Activated T-helper 1 cell treated with anti-CD3 and anti-CD28 coated beads, Interleukin-12 subunit alpha, Interleukin-12 subunit beta, Interleukin-2, Interleukin-4 antibody, amounts not matched to agents 30 ng/mL and 10 ng/mL and 1 ng/mL, durations not matched to agents 14 hours and 24 hours and 36 hours (primary cell): ENCODE measurements around the gene NTN1. TPM values are rescaled to one million over a fixed set of nuclear protein-coding genes. Genes with fewer than 3 reads are reported as not detected.
"Not testable (repeated sequence)": the region's sequence is repeated elsewhere in the genome, so short reads cannot be mapped to it uniquely, and the experiment has no call there.

Experiments used
- DNase-seq: peaks from one replicate; pipeline ENCODE4 v3.0.0; 2021; ENCODE audit warnings: low spot score
- H3K27ac Mint-ChIP-seq: one replicate; pipeline ENCODE4 v1.8.0; 2021; ENCODE audit warnings: mild to moderate bottlenecking, mixed read lengths
- H3K27me3 Mint-ChIP-seq: one replicate; pipeline ENCODE4 v1.8.0; 2022; ENCODE audit warnings: mild to moderate bottlenecking, moderate library complexity, mixed read lengths; ENCODE audit not compliant: insufficient read depth
- H3K36me3 Mint-ChIP-seq: one replicate; pipeline ENCODE4 v1.8.0; 2021; ENCODE audit warnings: low read depth, mixed read lengths
- H3K4me1 Mint-ChIP-seq: one replicate; pipeline ENCODE4 v1.8.0; 2021; ENCODE audit warnings: low read depth, mixed read lengths
- H3K4me3 Mint-ChIP-seq: one replicate; pipeline ENCODE4 v1.8.0; 2021; ENCODE audit warnings: mild to moderate bottlenecking, moderate library complexity, mixed read lengths
- H3K9me3 Mint-ChIP-seq: one replicate; pipeline ENCODE4 v1.8.0; 2021; ENCODE audit warnings: mixed read lengths
- intact Hi-C: fragments of 100-400 bp; cut with micrococcal nuclease; formaldehyde crosslinking; loops from one replicate; pipeline ENCODE4 v1.15.1; 2024
- total RNA-seq: library from RNA; stranded (reverse); gene quantifications from 2 replicates; pipeline ENCODE4 v1.2.3, GENCODE V29; 2022

Gene NTN1
- total RNA-seq, 1 donor from 2014 or later: 0.34 TPM

- H3K4me3 Mint-ChIP-seq: no peak overlapping the region
- H3K9me3 Mint-ChIP-seq: no peaks in the 10 kb centered on the region
- intact Hi-C loops: no loop called here
- peaks cover 7% of the 10 kb centered on the region for H3K27me3 Mint-ChIP-seq
- DNase-seq: no peak
- no peaks in the 10 kb centered on the region for H3K36me3 Mint-ChIP-seq
- H3K27ac Mint-ChIP-seq: no peak overlapping the region
- no peaks in the 10 kb centered on the region for H3K4me1 Mint-ChIP-seq
Observed at GRCh38 chr17:9090641-9091096, 69.4 kb downstream of the NTN1 start.

- no peaks in the 10 kb centered on the region for H3K4me1 Mint-ChIP-seq
- H3K27ac Mint-ChIP-seq: no peak overlapping the region
- no peak for DNase-seq
- no peaks in the 10 kb centered on the region for H3K36me3 Mint-ChIP-seq
- peaks cover 7% of the 10 kb centered on the region for H3K27me3 Mint-ChIP-seq
- H3K4me3 Mint-ChIP-seq: no peak overlapping the region
- H3K9me3 Mint-ChIP-seq: no peaks in the 10 kb centered on the region
- intact Hi-C loops: no loop called here
Observed at GRCh38 chr17:9094193-9094592, 72.9 kb downstream of the NTN1 start.

GRCh38 chr17:9095390-9095789, 74.1 kb downstream of the NTN1 start:
- Mint-ChIP-seq H3K4me3 (no peak overlapping the region), H3K36me3 (no peaks in the 10 kb centered on the region), H3K9me3 (no peaks in the 10 kb centered on the region), H3K27ac (no peak overlapping the region), H3K4me1 (no peaks in the 10 kb centered on the region), H3K27me3 (peaks cover 9% of the 10 kb centered on the region)
- intact Hi-C loops: no loop called here
- no peak for DNase-seq

GRCh38 chr17:9098242-9098825, 77.0 kb downstream of the NTN1 start:
- no peak overlapping the region for H3K4me3 Mint-ChIP-seq
- intact Hi-C loops: no loop called here

GRCh38 chr17:9101356-9101755, 80.0 kb downstream of the NTN1 start:
- H3K27me3 Mint-ChIP-seq: peaks cover 6% of the 10 kb centered on the region
- H3K9me3 Mint-ChIP-seq: peaks cover 15% of the 10 kb centered on the region
- no peak overlapping the region for H3K27ac Mint-ChIP-seq
- no peaks in the 10 kb centered on the region for H3K4me1 Mint-ChIP-seq
- H3K36me3 Mint-ChIP-seq: no peaks in the 10 kb centered on the region
- intact Hi-C loops: no loop called here
- H3K4me3 Mint-ChIP-seq: no peak overlapping the region
- DNase-seq: no peak

More at GRCh38 chr17:9098242-9098825, 77.0 kb downstream of the NTN1 start:
- Mint-ChIP-seq H3K4me1 (no peaks in the 10 kb centered on the region), H3K9me3 (peaks cover 15% of the 10 kb centered on the region), H3K27ac (no peak overlapping the region), H3K27me3 (peaks cover 11% of the 10 kb centered on the region), H3K36me3 (no peaks in the 10 kb centered on the region)
- DNase-seq: no peak

GRCh38 chr17:9103193-9103592, 81.9 kb downstream of the NTN1 start:
- H3K36me3 Mint-ChIP-seq, H3K27ac Mint-ChIP-seq, H3K27me3 Mint-ChIP-seq, intact Hi-C loops, DNase-seq, H3K4me1 Mint-ChIP-seq, H3K4me3 Mint-ChIP-seq: not testable (repeated sequence)
- peaks cover 15% of the 10 kb centered on the region for H3K9me3 Mint-ChIP-seq

GRCh38 chr17:9104370-9105041, 83.2 kb downstream of the NTN1 start:
- Mint-ChIP-seq H3K36me3 (no peaks in the 10 kb centered on the region), H3K9me3 (peaks cover 15% of the 10 kb centered on the region), H3K27ac (no peak overlapping the region), H3K27me3 (peaks cover 4% of the 10 kb centered on the region), H3K4me3 (no peak overlapping the region), H3K4me1 (no peaks in the 10 kb centered on the region)
- intact Hi-C loops: no loop called here
- DNase-seq: no peak

GRCh38 chr17:9105068-9105868, 84.0 kb downstream of the NTN1 start:
- no peaks in the 10 kb centered on the region for H3K4me1 Mint-ChIP-seq
- intact Hi-C loops: no loop called here
- no peaks in the 10 kb centered on the region for H3K36me3 Mint-ChIP-seq
- H3K4me3 Mint-ChIP-seq: no peak overlapping the region
- DNase-seq: no peak
- H3K27ac Mint-ChIP-seq: no peak overlapping the region
- H3K27me3 Mint-ChIP-seq: peaks cover 9% of the 10 kb centered on the region
- H3K9me3 Mint-ChIP-seq: peaks cover 15% of the 10 kb centered on the region

- H3K9me3 Mint-ChIP-seq: peaks cover 14% of the 10 kb centered on the region
- intact Hi-C loops, H3K27ac Mint-ChIP-seq: not testable (repeated sequence)
Observed at GRCh38 chr17:9106278-9106677, 85.0 kb downstream of the NTN1 start.

GRCh38 chr17:9107527-9107926, 86.2 kb downstream of the NTN1 start:
- Mint-ChIP-seq H3K9me3 (peaks cover 3% of the 10 kb centered on the region), H3K27me3 (peaks cover 8% of the 10 kb centered on the region)

More at GRCh38 chr17:9106278-9106677, 85.0 kb downstream of the NTN1 start:
- DNase-seq, H3K36me3 Mint-ChIP-seq, H3K27me3 Mint-ChIP-seq, H3K4me1 Mint-ChIP-seq, H3K4me3 Mint-ChIP-seq: not testable (repeated sequence)

GRCh38 chr17:9108146-9108545, 86.8 kb downstream of the NTN1 start:
- intact Hi-C loops: no loop called here
- Mint-ChIP-seq H3K4me3 (no peak overlapping the region), H3K4me1 (no peaks in the 10 kb centered on the region), H3K27me3 (peaks cover 8% of the 10 kb centered on the region), H3K36me3 (no peaks in the 10 kb centered on the region), H3K9me3 (no peaks in the 10 kb centered on the region), H3K27ac (no peak overlapping the region)
- no peak for DNase-seq

More at GRCh38 chr17:9107527-9107926, 86.2 kb downstream of the NTN1 start:
- H3K4me3 Mint-ChIP-seq: no peak overlapping the region
- no peak for DNase-seq
- H3K27ac Mint-ChIP-seq: no peak overlapping the region
- H3K36me3 Mint-ChIP-seq: no peaks in the 10 kb centered on the region
- intact Hi-C loops: no loop called here
- no peaks in the 10 kb centered on the region for H3K4me1 Mint-ChIP-seq

- peaks cover 8% of the 10 kb centered on the region for H3K27me3 Mint-ChIP-seq
- H3K27ac Mint-ChIP-seq: no peak overlapping the region
- H3K36me3 Mint-ChIP-seq: no peaks in the 10 kb centered on the region
- no peaks in the 10 kb centered on the region for H3K4me1 Mint-ChIP-seq
- intact Hi-C loops: loop anchor here (10.0 kb wide), 1 partner anchor 415 kb away; no protein-coding TSS in a partner anchor
- H3K9me3 Mint-ChIP-seq: no peaks in the 10 kb centered on the region
- DNase-seq: no peak
- H3K4me3 Mint-ChIP-seq: no peak overlapping the region
Observed at GRCh38 chr17:9109933-9110332, 88.6 kb downstream of the NTN1 start.

- H3K27me3 Mint-ChIP-seq: peaks cover 8% of the 10 kb centered on the region
- no peak overlapping the region for H3K4me3 Mint-ChIP-seq
- intact Hi-C loops: loop anchor here (10.0 kb wide), 1 partner anchor 414 kb away; no protein-coding TSS in a partner anchor
- no peak for DNase-seq
- H3K27ac Mint-ChIP-seq: no peak overlapping the region
- H3K9me3 Mint-ChIP-seq: no peaks in the 10 kb centered on the region
- H3K4me1 Mint-ChIP-seq: no peaks in the 10 kb centered on the region
- H3K36me3 Mint-ChIP-seq: no peaks in the 10 kb centered on the region
Observed at GRCh38 chr17:9110501-9110900, 89.2 kb downstream of the NTN1 start.
